IMR-90 (cell line): Measurements from ENCODE around the gene SOX8. TPM values are rescaled to one million over a fixed set of nuclear protein-coding genes. Genes with fewer than 3 reads are reported as not detected.

Source experiments
- ATAC-seq: fragments of 200-7000 bp; cut with Tn5 transposase; 2 replicates; pipeline ENCODE4 v1.9.1; 2020; ENCODE audit warnings: low read depth, mild to moderate bottlenecking, moderate library complexity
- BruUV-seq: library from RNA; stranded (reverse); fragments of 400-500 nt; replicated peaks from 2 replicates; lab custom pipeline; 2021; lab: Mats Ljungman, UMichigan
- CTCF ChIA-PET: fragments of 300-600 bp; formaldehyde crosslinking; extraction: SDS; loops from one replicate; lab custom pipeline; 2021; ENCODE audit warnings: antibody characterized with exemption; lab: Yijun Ruan, JAX
- POLR2A ChIA-PET: fragments of 300-600 bp; sonication (Branson Sonifier 250); formaldehyde crosslinking; loops from one replicate; lab custom pipeline; 2022; ENCODE audit warnings: antibody characterized with exemption; ENCODE audit not compliant: unreplicated experiment; lab: Charles Lee
- DNase-seq: peaks from one replicate; pipeline ENCODE4 v3.0.0; 2013
- H2AFZ ChIP-seq: replicated peaks from 2 replicates; pipeline ENCODE3; 2013; ENCODE audit warnings: low read length, mild to moderate bottlenecking; ENCODE audit not compliant: poor library complexity
- H2AK5ac ChIP-seq: 2 replicates; pipeline ENCODE4 v1.6.1; 2013; ENCODE audit warnings: low read depth, low read length, inconsistent platforms
- H2AK9ac ChIP-seq: replicated peaks from 2 replicates; pipeline ENCODE3; 2013; ENCODE audit warnings: mild to moderate bottlenecking, low read depth, low read length, moderate library complexity; ENCODE audit not compliant: poor library complexity
- H2BK120ac ChIP-seq: 2 replicates; pipeline ENCODE4 v1.6.1; 2013; ENCODE audit warnings: low read depth, low read length, inconsistent platforms
- H2BK15ac ChIP-seq: 3 replicates; pipeline ENCODE4 v1.6.1; 2013; ENCODE audit warnings: low read depth, low read length, inconsistent platforms
- H2BK20ac ChIP-seq: 2 replicates; pipeline ENCODE4 v1.6.1; 2013; ENCODE audit warnings: low read depth, mild to moderate bottlenecking, inconsistent platforms, low read length, moderate library complexity
- H2BK5ac ChIP-seq: 2 replicates; pipeline ENCODE4 v1.6.1; 2013; ENCODE audit warnings: mild to moderate bottlenecking, low read depth, low read length, inconsistent platforms; ENCODE audit not compliant: poor library complexity, severe bottlenecking
- H3K14ac ChIP-seq: replicated peaks from 2 replicates; pipeline ENCODE4 v1.6.1; 2013; ENCODE audit warnings: low read depth, low read length, inconsistent platforms
- H3K18ac ChIP-seq: 2 replicates; pipeline ENCODE4 v1.6.1; 2013; ENCODE audit warnings: low read depth, low read length, control low read depth
- H3K23ac ChIP-seq: 2 replicates; pipeline ENCODE4 v1.6.1; 2013; ENCODE audit warnings: low read depth, low read length, inconsistent platforms
- H3K27ac ChIP-seq: 2 replicates; pipeline ENCODE4 v1.5.1; 2013; ENCODE audit warnings: mild to moderate bottlenecking, control low read depth, low read length; ENCODE audit not compliant: insufficient read depth
- H3K27me3 ChIP-seq: 2 replicates; pipeline ENCODE4 v1.6.1; 2013; ENCODE audit warnings: low read length; ENCODE audit not compliant: control insufficient read depth, insufficient read depth
- H3K36me3 ChIP-seq: 2 replicates; pipeline ENCODE4 v1.6.1; 2013; ENCODE audit warnings: low read length, mixed read lengths; ENCODE audit not compliant: control insufficient read depth, insufficient read depth
- H3K4ac ChIP-seq: 2 replicates; pipeline ENCODE4 v1.6.1; 2013; ENCODE audit warnings: low read depth, low read length, inconsistent platforms
- H3K4me1 ChIP-seq: 2 replicates; pipeline ENCODE4 v1.6.1; 2013; ENCODE audit warnings: low read length, mixed read lengths; ENCODE audit not compliant: control insufficient read depth, insufficient read depth
- H3K4me2 ChIP-seq: 2 replicates; pipeline ENCODE4 v1.6.1; 2013; ENCODE audit warnings: low read depth, mild to moderate bottlenecking, control low read depth, low read length, moderate library complexity
- H3K4me3 ChIP-seq: 2 replicates; pipeline ENCODE4 v1.5.1; 2013; ENCODE audit warnings: low read depth, mild to moderate bottlenecking, control low read depth, low read length, moderate library complexity; ENCODE audit not compliant: insufficient read depth
- H3K56ac ChIP-seq: 2 replicates; pipeline ENCODE4 v1.6.1; 2013; ENCODE audit warnings: low read length, inconsistent platforms; ENCODE audit not compliant: insufficient read depth; ENCODE audit errors: extremely low read depth
- H3K79me1 ChIP-seq, 2 experiments: 2 replicates each; pipeline ENCODE4 v1.6.1; 2013; ENCODE audit warnings: low read length in 2 of 2, inconsistent platforms in 1 of 2, low read depth in 1 of 2
- H3K9ac ChIP-seq: 2 replicates; pipeline ENCODE4 v1.6.1; 2013; ENCODE audit warnings: low read depth, low read length, control low read depth
- H3K9me1 ChIP-seq: 2 replicates; pipeline ENCODE4 v1.6.1; 2013; ENCODE audit warnings: low read length, inconsistent platforms; ENCODE audit not compliant: insufficient read depth
- H3K9me3 ChIP-seq: 2 replicates; pipeline ENCODE4 v1.6.1; 2013; ENCODE audit warnings: low read length; ENCODE audit not compliant: control insufficient read depth, insufficient read depth
- H4K20me1 ChIP-seq: 2 replicates; pipeline ENCODE4 v1.6.1; 2013; ENCODE audit warnings: low read length, inconsistent platforms; ENCODE audit not compliant: insufficient read depth
- H4K5ac ChIP-seq: 2 replicates; pipeline ENCODE4 v1.6.1; 2013; ENCODE audit warnings: mild to moderate bottlenecking, low read depth, low read length, control low read depth
- H4K8ac ChIP-seq, 2 experiments: 2 replicates each; pipeline ENCODE4 v1.6.1; 2013; ENCODE audit warnings: low read depth in 2 of 2, low read length in 2 of 2, control low read depth in 1 of 2, inconsistent platforms in 1 of 2
- H4K91ac ChIP-seq: 2 replicates; pipeline ENCODE4 v1.6.1; 2013; ENCODE audit warnings: low read depth, low read length, inconsistent platforms; ENCODE audit not compliant: insufficient read depth
- MAZ ChIP-seq: IDR thresholded peaks from 2 replicates; pipeline ENCODE4 v1.6.1; 2012; ENCODE audit warnings: low read depth, mild to moderate bottlenecking, low read length, improper control_type of control experiment, moderate library complexity, borderline replicate concordance
- WGBS, 2 experiments: methylation state at CpG; one replicate each; pipeline versions ENCODE4 v1.1.5 to v1.1.7; 2013; ENCODE audit warnings: missing lambda C conversion rate in 2 of 2; ENCODE audit not compliant: insufficient read length in 1 of 2; ENCODE audit errors: extremely low coverage in 2 of 2; 5-methylcytosine and 5-hydroxymethylcytosine counted together
- dilution Hi-C: fragments of 300-500 bp; cut with HindIII; formaldehyde crosslinking; loops from one replicate; pipeline ENCODE4 v1.14.3; 2018; ENCODE audit warnings: low sequenced_read_pairs; ENCODE audit not compliant: unreplicated experiment
- in situ Hi-C: fragments of 300-500 bp; cut with MboI; formaldehyde crosslinking; loops from 3 replicates; pipeline ENCODE4 v1.14.3; 2019; ENCODE audit warnings: low sequenced_read_pairs, inconsistent platforms, mixed read lengths
- intact Hi-C: fragments of 100-400 bp; cut with micrococcal nuclease; formaldehyde crosslinking; loops from 2 replicates; pipeline ENCODE4 v1.10.0; 2022
- polyA plus RNA-seq, 3 experiments: library from polyadenylated mRNA; depleted of rRNA; stranded (reverse); fragments of >200 nt; gene quantifications; 2 replicates each; pipeline ENCODE4 v1.2.3, GENCODE V29; 2012; ENCODE audit warnings: low replicate concordance in 1 of 3
- total RNA-seq: library from RNA; depleted of rRNA; stranded (reverse); fragments of >200 nt; gene quantifications from 2 replicates; pipeline ENCODE4 v1.2.3, GENCODE V29; 2012

The SOX8 gene
- total and polyA plus RNA-seq, 2 of the 4 experiments (the other 2 are of a cell fraction) = under 0.01 to 0.26 TPM

DNA sequence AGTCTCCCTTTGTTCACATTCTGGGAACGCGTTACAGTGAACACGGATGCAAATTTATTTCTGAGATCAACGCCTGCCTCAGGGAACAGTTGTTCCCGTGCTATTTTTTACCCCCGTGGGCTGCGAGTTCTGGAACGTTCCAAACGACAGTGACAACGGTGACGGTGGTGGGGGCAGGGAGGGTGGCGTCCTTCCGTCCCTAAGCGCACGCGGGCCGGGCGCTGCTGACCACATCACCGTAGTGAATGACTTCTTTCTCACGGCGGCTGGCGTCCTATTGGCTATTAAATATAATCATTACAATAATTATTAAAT lies 45.9 kb downstream of the SOX8 start:
- TF ChIP-seq MAZ = no peak
- Histone ChIP-seq H3K36me3 (no peaks in the 10 kb centered on the region), H4K20me1 (peaks cover 2% of the 10 kb centered on the region), H4K8ac (no peak overlapping the region), H3K27me3 (peaks cover 27% of the 10 kb centered on the region; the same call in 1 of the 2 replicates), H3K9me1 (no peaks in the 10 kb centered on the region), H3K27ac (no peak overlapping the region), H2BK15ac (no peak overlapping the region), H2BK120ac (no peak overlapping the region), H3K14ac (no peak overlapping the region), H3K4me3 (no peak overlapping the region), H2BK20ac (no peak overlapping the region), H2AFZ (no peak overlapping the region), H4K91ac (no peak overlapping the region), H3K4ac (no peak overlapping the region), H4K5ac (no peak overlapping the region), H2BK5ac (no peak overlapping the region), H3K23ac (no peak overlapping the region), H3K18ac (no peak overlapping the region), H3K56ac (no peak overlapping the region), H2AK9ac (no peak overlapping the region), H3K4me2 (no peak overlapping the region), H3K4me1 (no peaks in the 10 kb centered on the region), H3K9ac (no peak overlapping the region), H3K79me1 (no peaks in the 10 kb centered on the region), H2AK5ac (no peak overlapping the region), H3K9me3 (no peaks in the 10 kb centered on the region; the same call in 1 of the 2 replicates)
- ATAC-seq (no peak), DNase-seq (no peak)
- BruUV-seq = no TSS peak
- in situ Hi-C loops = no loop called here
- WGBS, 2 experiments = 80% methylated on average over 8 of the region's 22 CpGs; no CpG with 5 or more reads in 1 of the 2 experiments
- intact Hi-C loops = no loop called here
- CTCF ChIA-PET = no interaction called here
- POLR2A ChIA-PET = no interaction called here
- dilution Hi-C loops = no loop called here
